Esophagus squamous epithelium (tissue), 4 donors: ENCODE results near the gene RBMS3.

Experiments
- CTCF ChIP-seq, 6 experiments: fragments of 450-650 bp in 4 of 6; fragments of 200-600 bp in 2 of 6; sonication (generic) in 2 of 6; IDR thresholded peaks; one replicate each; pipeline ENCODE4 v1.5.1; 2016 to 2019; ENCODE audit warnings: antibody characterized with exemption in 6 of 6, mild to moderate bottlenecking in 4 of 6, moderate library complexity in 4 of 6
- POLR2A ChIP-seq, 4 donors: fragments of 450-650 bp; IDR thresholded peaks; one replicate each; pipeline ENCODE4 v1.6.1; 2017; ENCODE audit warnings: antibody characterized with exemption in 4 of 4, mild to moderate bottlenecking in 4 of 4, moderate library complexity in 3 of 4

DNA sequence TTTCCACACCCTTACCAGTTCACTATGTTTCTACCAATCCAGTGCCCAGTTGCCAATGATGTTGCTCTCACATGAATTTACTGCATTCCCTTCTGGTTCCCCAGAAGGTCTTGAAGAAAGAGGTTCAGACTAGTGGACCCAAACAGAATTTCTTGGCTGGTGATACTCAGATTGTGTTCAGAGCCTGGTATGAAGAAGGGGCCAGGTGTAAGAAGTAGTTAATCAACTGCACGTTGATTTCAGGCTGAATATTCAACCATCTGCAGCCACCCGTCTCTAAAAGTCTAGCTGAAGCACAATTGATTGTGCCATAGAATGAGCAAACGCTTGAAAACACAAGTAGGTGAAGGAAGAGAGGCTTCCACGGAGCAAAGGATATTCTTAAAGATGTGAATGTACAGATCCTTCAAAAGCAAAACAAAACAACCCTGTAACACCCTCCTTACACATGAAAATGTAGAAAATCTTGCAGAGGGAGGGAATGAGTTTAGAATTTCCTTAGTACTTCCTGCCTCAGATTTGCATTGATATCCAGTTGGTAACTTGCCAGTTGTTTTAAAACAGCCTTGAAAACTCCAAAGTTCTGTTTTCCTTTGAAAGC is 4.7 kb downstream of the RBMS3 start:
- TF ChIP-seq CTCF (IDR thresholded peaks at IDR 0.05), result no peak
- TF ChIP-seq POLR2A (IDR thresholded peaks at IDR 0.05), result no peak
